Mesothelial cell of epicardium (in vitro differentiated cells): ENCODE measurements around the gene PTGDR. TPM values are rescaled to one million over a fixed set of nuclear protein-coding genes. Genes with fewer than 3 reads are reported as not detected.

Source experiments
- DNase-seq, 2 experiments: peaks; one replicate each; pipeline ENCODE4 v3.0.0; 2021; ENCODE audit warnings: low spot score in 2 of 2; ENCODE audit not compliant: unreplicated experiment in 2 of 2
- H3K27ac Mint-ChIP-seq: 2 replicates; pipeline ENCODE4 v1.8.0; 2021; ENCODE audit warnings: mixed read lengths
- H3K27me3 Mint-ChIP-seq: 2 replicates; pipeline ENCODE4 v1.8.0; 2021; ENCODE audit warnings: low read depth, mixed read lengths
- H3K36me3 Mint-ChIP-seq: 2 replicates; pipeline ENCODE4 v1.8.0; 2021; ENCODE audit warnings: mixed read lengths
- H3K4me1 Mint-ChIP-seq: 2 replicates; pipeline ENCODE4 v1.8.0; 2021; ENCODE audit warnings: mixed read lengths
- H3K4me3 Mint-ChIP-seq: 2 replicates; pipeline ENCODE4 v1.8.0; 2021; ENCODE audit warnings: mild to moderate bottlenecking, moderate library complexity, mixed read lengths
- H3K9me3 Mint-ChIP-seq: 2 replicates; pipeline ENCODE4 v1.8.0; 2021; ENCODE audit warnings: mixed read lengths
- total RNA-seq: library from RNA; stranded (reverse); gene quantifications from 3 replicates; pipeline ENCODE4 v1.2.1, GENCODE V29; 2021
- TF ChIP-seq, protein P1 (sequence below): fragments of 200-600 bp; sonication (generic); IDR thresholded peaks from one replicate; pipeline ENCODE4 v1.5.0; 2021; ENCODE audit warnings: antibody characterized with exemption; ENCODE audit not compliant: unreplicated experiment

PTGDR gene
- total RNA-seq, 1 donor from 2014 or later = 0.07 TPM

- H3K4me1 Mint-ChIP-seq = no peaks in the 10 kb centered on the region
- peaks cover 41% of the 10 kb centered on the region for H3K27me3 Mint-ChIP-seq
- TF ChIP-seq, protein P1, sequence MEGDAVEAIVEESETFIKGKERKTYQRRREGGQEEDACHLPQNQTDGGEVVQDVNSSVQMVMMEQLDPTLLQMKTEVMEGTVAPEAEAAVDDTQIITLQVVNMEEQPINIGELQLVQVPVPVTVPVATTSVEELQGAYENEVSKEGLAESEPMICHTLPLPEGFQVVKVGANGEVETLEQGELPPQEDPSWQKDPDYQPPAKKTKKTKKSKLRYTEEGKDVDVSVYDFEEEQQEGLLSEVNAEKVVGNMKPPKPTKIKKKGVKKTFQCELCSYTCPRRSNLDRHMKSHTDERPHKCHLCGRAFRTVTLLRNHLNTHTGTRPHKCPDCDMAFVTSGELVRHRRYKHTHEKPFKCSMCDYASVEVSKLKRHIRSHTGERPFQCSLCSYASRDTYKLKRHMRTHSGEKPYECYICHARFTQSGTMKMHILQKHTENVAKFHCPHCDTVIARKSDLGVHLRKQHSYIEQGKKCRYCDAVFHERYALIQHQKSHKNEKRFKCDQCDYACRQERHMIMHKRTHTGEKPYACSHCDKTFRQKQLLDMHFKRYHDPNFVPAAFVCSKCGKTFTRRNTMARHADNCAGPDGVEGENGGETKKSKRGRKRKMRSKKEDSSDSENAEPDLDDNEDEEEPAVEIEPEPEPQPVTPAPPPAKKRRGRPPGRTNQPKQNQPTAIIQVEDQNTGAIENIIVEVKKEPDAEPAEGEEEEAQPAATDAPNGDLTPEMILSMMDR = no peak
- H3K27ac Mint-ChIP-seq = no peak overlapping the region
- no peaks in the 10 kb centered on the region for H3K9me3 Mint-ChIP-seq
- no peak overlapping the region for H3K4me3 Mint-ChIP-seq
- DNase-seq = no peak
- H3K36me3 Mint-ChIP-seq = no peaks in the 10 kb centered on the region
These were observed 26.3 kb upstream of the PTGDR start for GRCh38 chr14:52241087-52241793.

- no peak overlapping the region for H3K27ac Mint-ChIP-seq
- no peaks in the 10 kb centered on the region for H3K36me3 Mint-ChIP-seq
- no peak overlapping the region for H3K4me3 Mint-ChIP-seq
- TF ChIP-seq, protein P1 = no peak
- no peaks in the 10 kb centered on the region for H3K4me1 Mint-ChIP-seq
- peaks cover 6% of the 10 kb centered on the region for H3K9me3 Mint-ChIP-seq
- H3K27me3 Mint-ChIP-seq = peaks cover 34% of the 10 kb centered on the region
- DNase-seq = no peak
These were observed 23.2 kb upstream of the PTGDR start for GRCh38 chr14:52244328-52244727.

GRCh38 chr14:52244997-52245396 is 22.5 kb upstream of the PTGDR start:
- no peaks in the 10 kb centered on the region for H3K4me1 Mint-ChIP-seq
- no peak overlapping the region for H3K4me3 Mint-ChIP-seq
- TF ChIP-seq, protein P1 = no peak
- H3K27me3 Mint-ChIP-seq = peaks cover 34% of the 10 kb centered on the region
- no peaks in the 10 kb centered on the region for H3K36me3 Mint-ChIP-seq
- H3K27ac Mint-ChIP-seq = no peak overlapping the region
- peaks cover 6% of the 10 kb centered on the region for H3K9me3 Mint-ChIP-seq
- no peak for DNase-seq

DNA sequence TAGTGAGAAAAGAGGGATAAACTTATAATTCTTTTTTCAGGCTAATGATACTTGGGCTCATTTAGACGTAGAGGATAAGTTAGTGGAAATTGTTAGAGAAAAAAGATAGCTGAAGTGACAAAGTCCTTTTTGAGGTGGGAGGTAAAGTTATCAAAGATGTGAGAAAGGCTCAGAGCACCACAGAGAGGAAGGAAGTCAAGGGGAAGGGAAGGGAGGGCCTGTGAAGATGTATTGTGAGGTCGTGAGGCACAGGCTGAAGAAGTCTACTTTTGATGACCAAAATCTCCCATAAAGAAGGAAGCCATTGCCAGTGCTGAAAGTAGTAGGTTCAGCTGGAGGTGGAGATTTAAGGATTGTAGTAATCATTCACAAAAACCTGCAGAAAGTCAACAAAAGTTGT is 19.4 kb upstream of the PTGDR start:
- H3K27me3 Mint-ChIP-seq = peaks cover 36% of the 10 kb centered on the region
- H3K4me1 Mint-ChIP-seq = peaks cover 2% of the 10 kb centered on the region
- DNase-seq = no peak
- peaks cover 6% of the 10 kb centered on the region for H3K9me3 Mint-ChIP-seq
- no peak overlapping the region for H3K4me3 Mint-ChIP-seq
- TF ChIP-seq, protein P1 = no peak
- H3K36me3 Mint-ChIP-seq = no peaks in the 10 kb centered on the region
- no peak overlapping the region for H3K27ac Mint-ChIP-seq

DNA sequence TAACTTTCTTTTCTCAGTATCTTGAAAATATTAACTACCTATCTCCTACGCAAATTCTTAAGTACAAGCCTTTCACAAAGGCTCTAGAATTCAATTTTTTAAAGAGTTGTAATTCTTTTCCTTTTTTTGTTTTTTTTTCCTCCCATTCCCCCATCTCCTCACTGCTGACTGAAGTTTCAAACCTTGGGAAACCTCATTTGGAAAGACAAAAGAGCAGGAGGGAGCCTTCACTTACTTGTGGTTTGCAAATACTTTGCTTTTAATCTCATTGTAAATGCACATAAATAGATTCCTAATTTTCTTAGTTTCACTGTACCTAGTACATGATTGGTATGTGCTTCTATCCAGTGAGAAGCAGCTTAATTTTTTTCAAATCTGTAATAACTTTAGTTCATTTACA is 15.8 kb upstream of the PTGDR start:
- Mint-ChIP-seq H3K36me3 (no peaks in the 10 kb centered on the region), H3K27ac (no peak overlapping the region), H3K4me1 (peaks cover 8% of the 10 kb centered on the region), H3K27me3 (peaks cover 30% of the 10 kb centered on the region), H3K9me3 (peaks cover 6% of the 10 kb centered on the region), H3K4me3 (no peak overlapping the region)
- DNase-seq = no peak
- TF ChIP-seq, protein P1 = no peak
